Measurements from ENCODE around the gene SVEP1.

Gene SVEP1

GRCh38 chr9:110332766-110333165, 246.8 kb downstream of the SVEP1 start:
- no peaks in the 10 kb centered on the region for H3K4me1 ChIP-seq (ENCODE audit: control insufficient read depth, insufficient read depth, low read length)
- POLR2A ChIA-PET: no interaction called here
- H3K4me3 ChIP-seq (ENCODE audit: low read depth, low read length): no peak overlapping the region
- no peak overlapping the region for H3K27ac ChIP-seq (ENCODE audit: extremely low read depth, low read depth, low read length)
- TF ChIP-seq ZNF426 (tag by site-specific recombination; IDR thresholded peaks at IDR 0.05) (no peak), ZNF791 (tag by site-specific recombination; IDR thresholded peaks at IDR 0.05) (no peak), ZNF768 (tag by site-specific recombination; IDR thresholded peaks at IDR 0.05) (no peak), ELK4 (IDR thresholded peaks at IDR 0.05; ENCODE audit: borderline replicate concordance, low read depth, low read length) (no peak), ZNF513 (tag by site-specific recombination; IDR thresholded peaks at IDR 0.05) (no peak), ZNF239 (tag by site-specific recombination; IDR thresholded peaks at IDR 0.05) (no peak), ZNF664 (tag by site-specific recombination; IDR thresholded peaks at IDR 0.05) (no peak), TSHZ1 (tag by site-specific recombination; IDR thresholded peaks at IDR 0.05; ENCODE audit: borderline replicate concordance) (no peak), ZNF473 (tag by site-specific recombination; IDR thresholded peaks at IDR 0.05) (no peak), ZNF341 (tag by site-specific recombination; IDR thresholded peaks at IDR 0.05; ENCODE audit: low read depth) (no peak), ZNF621 (tag by site-specific recombination; IDR thresholded peaks at IDR 0.05) (no peak), ATF2 (tag by site-specific recombination; IDR thresholded peaks at IDR 0.05; ENCODE audit: low read depth) (no peak), MYNN (tag by site-specific recombination; IDR thresholded peaks at IDR 0.05; ENCODE audit: borderline replicate concordance) (no peak), ZNF514 (tag by site-specific recombination; IDR thresholded peaks at IDR 0.05) (no peak), ZNF223 (tag by site-specific recombination; IDR thresholded peaks at IDR 0.05) (no peak), ZNF274 (IDR thresholded peaks at IDR 0.05; ENCODE audit: low read length) (no peak), ZNF274 (tag by site-specific recombination; IDR thresholded peaks at IDR 0.05; ENCODE audit: borderline replicate concordance) (no peak)
- no peaks in the 10 kb centered on the region for H3K9me3 ChIP-seq (ENCODE audit: control insufficient read depth, insufficient read depth, low read depth, low read length)
- H3K36me3 ChIP-seq (ENCODE audit: control insufficient read depth in 2 of 2, insufficient read depth in 1 of 2, low read length in 2 of 2): no peaks in the 10 kb centered on the region
- CTCF ChIA-PET: no interaction called here

- POLR2A ChIA-PET: no interaction called here
- Histone ChIP-seq H3K9me3 (ENCODE audit: control insufficient read depth, insufficient read depth, low read depth, low read length) (no peaks in the 10 kb centered on the region), H3K4me3 (ENCODE audit: low read depth, low read length) (no peak overlapping the region), H3K36me3 (ENCODE audit: control insufficient read depth in 2 of 2, insufficient read depth in 1 of 2, low read length in 2 of 2) (no peaks in the 10 kb centered on the region), H3K4me1 (ENCODE audit: control insufficient read depth, insufficient read depth, low read length) (no peaks in the 10 kb centered on the region), H3K27ac (ENCODE audit: extremely low read depth, low read depth, low read length) (no peak overlapping the region)
- no peak for TF ChIP-seq ZNF16 (tag by site-specific recombination; IDR thresholded peaks at IDR 0.05; ENCODE audit: low read depth)
- TF ChIP-seq ZNF391 (tag by site-specific recombination; IDR thresholded peaks at IDR 0.05; ENCODE audit: borderline replicate concordance, low read depth): no peak
- TF ChIP-seq ZSCAN5A (tag by site-specific recombination; IDR thresholded peaks at IDR 0.05): no peak
- no peak for TF ChIP-seq ZNF404 (tag by site-specific recombination; IDR thresholded peaks at IDR 0.05)
- TF ChIP-seq KLF8 (tag by site-specific recombination; IDR thresholded peaks at IDR 0.05): no peak
- CTCF ChIA-PET: no interaction called here
These were observed 248.9 kb downstream of the SVEP1 start for GRCh38 chr9:110330484-110331105.
